Left lung (tissue), 10 donors: Measurements from ENCODE around the gene AFAP1L1. TPM values are rescaled to one million over a fixed set of nuclear protein-coding genes. Genes with fewer than 3 reads are reported as not detected.

Experiments
- ATAC-seq: fragments of 200-7000 bp; cut with Tn5 transposase; one replicate; pipeline ENCODE4 v1.9.1; 2020; ENCODE audit warnings: moderate library complexity
- DNase-seq, 4 donors: peaks; one replicate each; pipeline ENCODE4 v3.0.0-alpha.2; 2013 to 2020
- H3K27ac ChIP-seq, 2 donors: fragments of 200-600 bp; sonication (generic) in 1 of 2; one replicate each; pipeline versions ENCODE4 v1.5.0 to v1.8.0; 2020 to 2021
- H3K27me3 ChIP-seq, 2 donors: fragments of 200-600 bp; sonication (generic) in 1 of 2; one replicate each; pipeline versions ENCODE4 v1.5.0 to v1.8.0; 2020 to 2021
- H3K36me3 ChIP-seq, 2 donors: fragments of 200-600 bp; sonication (generic) in 1 of 2; one replicate each; pipeline versions ENCODE4 v1.5.0 to v1.8.0; 2020 to 2021
- H3K4me1 ChIP-seq, 2 donors: fragments of 200-600 bp; one replicate each; pipeline ENCODE4 v1.8.0; 2021
- H3K4me3 ChIP-seq, 2 donors: fragments of 200-600 bp; sonication (generic) in 1 of 2; one replicate each; pipeline versions ENCODE4 v1.5.0 to v1.8.0; 2020 to 2021; ENCODE audit warnings: mild to moderate bottlenecking in 1 of 2
- H3K9me3 ChIP-seq, 2 donors: fragments of 200-600 bp; sonication (generic) in 1 of 2; one replicate each; pipeline versions ENCODE4 v1.5.0 to v1.8.0; 2020 to 2021
- CTCF ChIP-seq, 2 donors: fragments of 200-600 bp; sonication (generic) in 1 of 2; IDR thresholded peaks; one replicate each; pipeline versions ENCODE4 v1.5.0 to v1.8.0; 2021; ENCODE audit warnings: antibody characterized with exemption in 2 of 2
- intact Hi-C, 2 donors: fragments of 100-400 bp; cut with DNase I; formaldehyde crosslinking; loops; one replicate each; pipeline versions ENCODE4 v1.11.2 to v1.14.2; 2022
- polyA plus RNA-seq, 6 donors: library from polyadenylated mRNA; unstranded; fragments of 120-200 nt; gene quantifications; one replicate each; pipeline ENCODE4 v1.2.1, GENCODE V29; 2013; ENCODE audit not compliant: insufficient read length in 6 of 6
- total RNA-seq, 2 donors: library from RNA; stranded (reverse); fragmentation: NEBNext Ultra II Directional; extraction: Animal tissue kit (Norgen Biotek cat#: 25700); gene quantifications; one replicate each; pipeline ENCODE4 v1.2.1, GENCODE V29; 2021
- donor health status: DM: no; HTN: yes; CAD: no.
- donor health status: DM: no; HTN: no; CAD: no.

The AFAP1L1 gene
- total and polyA plus RNA-seq, 8 donors = 14.2 to 46.6 (median 40.6) TPM

DNA sequence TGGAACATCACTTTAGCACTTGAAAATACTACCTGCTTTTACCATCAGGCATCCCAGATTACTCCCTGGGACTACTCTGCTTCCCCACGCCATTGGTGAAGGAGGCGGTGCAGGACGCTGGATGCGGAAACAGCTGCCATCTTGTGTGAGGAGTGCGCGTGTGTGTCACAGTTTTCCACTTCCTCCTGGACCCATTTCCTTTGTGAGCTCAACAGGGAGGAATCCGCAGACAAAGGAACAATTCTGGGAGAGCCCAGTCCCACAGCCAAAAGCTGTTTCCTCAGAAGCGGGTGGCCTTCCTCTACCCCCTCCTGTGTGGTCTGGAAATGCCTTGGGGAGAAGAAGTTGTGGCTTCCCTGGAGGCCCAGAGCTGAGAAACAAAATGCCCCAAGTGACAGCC, 16.8 kb downstream of the AFAP1L1 start:
- H3K27ac ChIP-seq = peak overlapping the region; percentile 37 to 65
- H3K27me3 ChIP-seq = no peaks in the 10 kb centered on the region
- peak; percentile 43 for ATAC-seq
- peaks cover 0 to 23% of the 10 kb centered on the region in 2 donors for H3K4me1 ChIP-seq
- H3K36me3 ChIP-seq = no peaks in the 10 kb centered on the region
- intact Hi-C loops = no loop called here
- DNase-seq = peak in 1 of 4 donors; percentile 43
- no peak overlapping the region for H3K4me3 ChIP-seq
- TF ChIP-seq CTCF (IDR thresholded peaks at IDR 0.05) = no peak
- no peaks in the 10 kb centered on the region for H3K9me3 ChIP-seq

- DNase-seq = peak in 1 of 4 donors; percentile 52
- Histone ChIP-seq H3K36me3 (no peaks in the 10 kb centered on the region), H3K9me3 (no peaks in the 10 kb centered on the region), H3K4me3 (no peak overlapping the region), H3K27ac (peak overlapping the region; percentile 37 to 65), H3K4me1 (peaks cover 0 to 23% of the 10 kb centered on the region in 2 donors), H3K27me3 (no peaks in the 10 kb centered on the region)
- peak; percentile 33 for ATAC-seq
- intact Hi-C loops = no loop called here
- TF ChIP-seq CTCF (IDR thresholded peaks at IDR 0.05) = no peak
These were observed 17.6 kb downstream of the AFAP1L1 start for GRCh38 chr5:149289301-149289700.

GRCh38 chr5:149294872-149295829, 23.5 kb downstream of the AFAP1L1 start:
- Histone ChIP-seq H3K9me3 (no peaks in the 10 kb centered on the region), H3K27ac (no peak overlapping the region), H3K4me3 (no peak overlapping the region), H3K36me3 (no peaks in the 10 kb centered on the region), H3K4me1 (peaks cover 0 to 18% of the 10 kb centered on the region in 2 donors), H3K27me3 (peaks cover 0 to 8% of the 10 kb centered on the region in 2 donors)
- no peak for TF ChIP-seq CTCF (IDR thresholded peaks at IDR 0.05)
- DNase-seq = no peak
- intact Hi-C loops = no loop called here
- no peak for ATAC-seq

GRCh38 chr5:149297340-149298025, 25.8 kb downstream of the AFAP1L1 start:
- no peak overlapping the region for H3K4me3 ChIP-seq
- no peak for TF ChIP-seq CTCF (IDR thresholded peaks at IDR 0.05)
- DNase-seq = no peak
- no peak for ATAC-seq
- H3K27ac ChIP-seq = peak overlapping the region in 1 of 2 donors; percentile 39
- H3K9me3 ChIP-seq = no peaks in the 10 kb centered on the region
- intact Hi-C loops = no loop called here
- H3K36me3 ChIP-seq = no peaks in the 10 kb centered on the region
- H3K4me1 ChIP-seq = peaks cover 0 to 14% of the 10 kb centered on the region in 2 donors
- peaks cover 0 to 8% of the 10 kb centered on the region in 2 donors for H3K27me3 ChIP-seq

- no peak for TF ChIP-seq CTCF (IDR thresholded peaks at IDR 0.05)
- Histone ChIP-seq H3K9me3 (no peaks in the 10 kb centered on the region), H3K27me3 (peaks cover 0 to 8% of the 10 kb centered on the region in 2 donors), H3K27ac (peak overlapping the region in 1 of 2 donors; percentile 39), H3K36me3 (no peaks in the 10 kb centered on the region), H3K4me3 (no peak overlapping the region), H3K4me1 (peaks cover 0 to 14% of the 10 kb centered on the region in 2 donors)
- ATAC-seq = no peak
- no peak for DNase-seq
- intact Hi-C loops = no loop called here
These were observed 26.5 kb downstream of the AFAP1L1 start for GRCh38 chr5:149298163-149298562.
